Measurements from ENCODE around the gene CREBRF.

The CREBRF gene

DNA sequence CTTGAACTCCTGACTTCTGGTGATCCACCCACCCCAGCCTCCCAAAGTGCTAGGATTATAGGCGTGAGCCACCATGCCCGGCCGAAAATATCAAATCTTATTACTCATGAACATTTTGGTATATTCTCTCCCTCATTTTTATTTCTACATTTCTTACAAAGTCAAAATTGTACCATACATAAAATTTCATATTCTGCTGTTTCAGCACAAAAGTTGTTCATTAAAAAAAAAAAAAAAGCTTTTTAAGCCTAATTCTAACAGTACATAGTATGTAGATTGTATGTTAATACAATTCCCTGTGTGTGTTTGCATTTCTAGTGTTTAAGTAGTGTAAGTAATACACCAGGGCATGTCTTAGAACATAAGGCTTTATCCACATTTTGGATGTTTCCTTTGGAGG is 103.1 kb downstream of the CREBRF start:
- H3K4me1 ChIP-seq (ENCODE audit: control insufficient read depth in 2 of 2, insufficient read depth in 1 of 2, low read depth in 1 of 2, low read length in 2 of 2), result no peaks in the 10 kb centered on the region
- no peak for DNase-seq (ENCODE audit: low spot score)
- peaks cover 2% of the 10 kb centered on the region for H3K79me1 ChIP-seq (ENCODE audit: low read depth, low read length)
- no peaks in the 10 kb centered on the region for H3K27me3 ChIP-seq (ENCODE audit: control insufficient read depth in 3 of 3, insufficient read depth in 3 of 3, low read depth in 1 of 3, low read length in 3 of 3)
- no peak overlapping the region for H2BK120ac ChIP-seq (ENCODE audit: low read depth, low read length)
- no peak overlapping the region for H3K4me3 ChIP-seq (ENCODE audit: low read length in 2 of 2)
- H3K18ac ChIP-seq (ENCODE audit: low read length), result no peak overlapping the region
- no CpG with 5 or more reads among the region's 3 CpGs for WGBS, 2 donors (ENCODE audit: extremely low coverage in 2 of 2, insufficient read length in 2 of 2, insufficient replicate concordance in 1 of 2)
- no peak overlapping the region for H4K8ac ChIP-seq (ENCODE audit: low read depth, low read length)
- no peak overlapping the region for H2AK5ac ChIP-seq (ENCODE audit: low read depth, low read length)
- no peak overlapping the region for H3K9ac ChIP-seq (ENCODE audit: low read depth, low read length, poor library complexity)
- H2AFZ ChIP-seq (ENCODE audit: low read length), result no peak overlapping the region
- H3K23ac ChIP-seq (ENCODE audit: low read depth, low read length, poor library complexity), result no peak overlapping the region
- H2BK15ac ChIP-seq (ENCODE audit: low read length), result no peak overlapping the region
- no peaks in the 10 kb centered on the region for H3K9me3 ChIP-seq (replicated peaks in 1 of 2; ENCODE audit: control insufficient read depth in 2 of 2, insufficient read depth in 1 of 2, low read depth in 1 of 2, low read length in 2 of 2)
- H2BK12ac ChIP-seq (ENCODE audit: low read length), result no peak overlapping the region
- peaks cover 9 to 79% of the 10 kb centered on the region in 2 donors for H3K36me3 ChIP-seq (replicated peaks in 1 of 2; ENCODE audit: control insufficient read depth in 2 of 2, insufficient read depth in 2 of 2, low read length in 2 of 2)
- no peak overlapping the region for H3K4me2 ChIP-seq (ENCODE audit: insufficient read depth, low read length, poor library complexity, severe bottlenecking)
- H3K14ac ChIP-seq (ENCODE audit: low read length), result no peak overlapping the region
- H4K91ac ChIP-seq (ENCODE audit: low read depth, low read length, poor library complexity), result no peak overlapping the region
- H3K27ac ChIP-seq (replicated peaks; ENCODE audit: low read length), result no peak overlapping the region
- H3K4ac ChIP-seq (ENCODE audit: low read length), result no peak overlapping the region
- H2BK5ac ChIP-seq (ENCODE audit: low read length), result no peak overlapping the region

- no CpG with 5 or more reads among the region's 5 CpGs for WGBS, 2 donors (ENCODE audit: extremely low coverage in 2 of 2, insufficient read length in 2 of 2, insufficient replicate concordance in 1 of 2)
- Histone ChIP-seq H2BK5ac (ENCODE audit: low read length) (no peak overlapping the region), H2AK5ac (ENCODE audit: low read depth, low read length) (no peak overlapping the region)
Measured at GRCh38 chr5:173161148-173161547, 105.0 kb downstream of the CREBRF start.

DNA sequence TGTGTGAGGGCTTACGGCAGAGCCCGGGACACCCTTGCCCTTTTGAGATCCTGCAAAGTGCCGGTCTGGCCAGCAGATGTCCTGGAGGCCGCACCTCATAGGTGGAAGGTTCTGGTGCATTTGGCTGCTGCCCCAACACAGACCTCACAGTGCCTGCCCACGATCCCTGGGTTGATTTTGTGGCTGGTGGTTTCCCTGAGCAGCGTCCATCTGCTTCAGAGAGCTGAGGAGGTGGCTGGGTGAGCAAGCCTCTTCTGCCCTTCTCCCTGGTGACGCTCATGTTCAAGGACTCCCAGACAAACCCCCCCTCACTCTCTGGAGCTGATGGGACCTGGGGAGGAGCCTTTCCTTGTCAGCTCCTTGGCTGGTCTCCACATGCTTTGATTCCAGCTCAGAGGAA is 107.1 kb downstream of the CREBRF start:
- Histone ChIP-seq H3K27me3 (ENCODE audit: control insufficient read depth in 3 of 3, insufficient read depth in 3 of 3, low read depth in 1 of 3, low read length in 3 of 3) (no peaks in the 10 kb centered on the region), H2BK15ac (ENCODE audit: low read length) (no peak overlapping the region), H3K36me3 (replicated peaks in 1 of 2; ENCODE audit: control insufficient read depth in 2 of 2, insufficient read depth in 2 of 2, low read length in 2 of 2) (peaks cover 6 to 55% of the 10 kb centered on the region in 2 donors), H3K4ac (ENCODE audit: low read length) (no peak overlapping the region), H3K79me1 (ENCODE audit: low read depth, low read length) (peaks cover 2% of the 10 kb centered on the region), H3K9me3 (replicated peaks in 1 of 2; ENCODE audit: control insufficient read depth in 2 of 2, insufficient read depth in 1 of 2, low read depth in 1 of 2, low read length in 2 of 2) (no peaks in the 10 kb centered on the region), H2AK5ac (ENCODE audit: low read depth, low read length) (no peak overlapping the region), H4K8ac (ENCODE audit: low read depth, low read length) (no peak overlapping the region), H3K23ac (ENCODE audit: low read depth, low read length, poor library complexity) (no peak overlapping the region), H2AFZ (ENCODE audit: low read length) (no peak overlapping the region), H2BK12ac (ENCODE audit: low read length) (no peak overlapping the region), H4K91ac (ENCODE audit: low read depth, low read length, poor library complexity) (no peak overlapping the region), H3K18ac (ENCODE audit: low read length) (no peak overlapping the region), H2BK5ac (ENCODE audit: low read length) (no peak overlapping the region), H3K9ac (ENCODE audit: low read depth, low read length, poor library complexity) (no peak overlapping the region), H3K4me3 (ENCODE audit: low read length in 2 of 2) (no peak overlapping the region), H3K4me2 (ENCODE audit: insufficient read depth, low read length, poor library complexity, severe bottlenecking) (no peak overlapping the region), H3K14ac (ENCODE audit: low read length) (no peak overlapping the region), H3K27ac (replicated peaks; ENCODE audit: low read length) (no peak overlapping the region), H2BK120ac (ENCODE audit: low read depth, low read length) (no peak overlapping the region), H3K4me1 (ENCODE audit: control insufficient read depth in 2 of 2, insufficient read depth in 1 of 2, low read depth in 1 of 2, low read length in 2 of 2) (no peaks in the 10 kb centered on the region)
- WGBS, 2 donors (ENCODE audit: extremely low coverage in 2 of 2, insufficient read length in 2 of 2, insufficient replicate concordance in 1 of 2), result no CpG with 5 or more reads among the region's 7 CpGs
- no peak for DNase-seq (ENCODE audit: low spot score)

More at GRCh38 chr5:173161148-173161547, 105.0 kb downstream of the CREBRF start:
- no peak overlapping the region for H2BK12ac ChIP-seq (ENCODE audit: low read length)
- H3K14ac ChIP-seq (ENCODE audit: low read length), result no peak overlapping the region
- H3K18ac ChIP-seq (ENCODE audit: low read length), result no peak overlapping the region
- H2AFZ ChIP-seq (ENCODE audit: low read length), result no peak overlapping the region
- H3K4me3 ChIP-seq (ENCODE audit: low read length in 2 of 2), result no peak overlapping the region
- no peak overlapping the region for H2BK120ac ChIP-seq (ENCODE audit: low read depth, low read length)
- peaks cover 2% of the 10 kb centered on the region for H3K79me1 ChIP-seq (ENCODE audit: low read depth, low read length)
- H3K36me3 ChIP-seq (replicated peaks in 1 of 2; ENCODE audit: control insufficient read depth in 2 of 2, insufficient read depth in 2 of 2, low read length in 2 of 2), result peaks cover 6 to 67% of the 10 kb centered on the region in 2 donors
- H3K4ac ChIP-seq (ENCODE audit: low read length), result no peak overlapping the region
- H3K4me2 ChIP-seq (ENCODE audit: insufficient read depth, low read length, poor library complexity, severe bottlenecking), result no peak overlapping the region
- H3K9me3 ChIP-seq (replicated peaks in 1 of 2; ENCODE audit: control insufficient read depth in 2 of 2, insufficient read depth in 1 of 2, low read depth in 1 of 2, low read length in 2 of 2), result no peaks in the 10 kb centered on the region
- no peak overlapping the region for H3K9ac ChIP-seq (ENCODE audit: low read depth, low read length, poor library complexity)
- H3K27me3 ChIP-seq (ENCODE audit: control insufficient read depth in 3 of 3, insufficient read depth in 3 of 3, low read depth in 1 of 3, low read length in 3 of 3), result no peaks in the 10 kb centered on the region
- no peak for DNase-seq (ENCODE audit: low spot score)
- H3K27ac ChIP-seq (replicated peaks; ENCODE audit: low read length), result no peak overlapping the region
- H2BK15ac ChIP-seq (ENCODE audit: low read length), result no peak overlapping the region
- no peak overlapping the region for H4K8ac ChIP-seq (ENCODE audit: low read depth, low read length)
- H4K91ac ChIP-seq (ENCODE audit: low read depth, low read length, poor library complexity), result no peak overlapping the region
- no peaks in the 10 kb centered on the region for H3K4me1 ChIP-seq (ENCODE audit: control insufficient read depth in 2 of 2, insufficient read depth in 1 of 2, low read depth in 1 of 2, low read length in 2 of 2)
- H3K23ac ChIP-seq (ENCODE audit: low read depth, low read length, poor library complexity), result no peak overlapping the region

- H2AK5ac ChIP-seq (ENCODE audit: low read depth, low read length), result no peak overlapping the region
- H3K4me1 ChIP-seq (ENCODE audit: control insufficient read depth in 2 of 2, insufficient read depth in 1 of 2, low read depth in 1 of 2, low read length in 2 of 2), result no peaks in the 10 kb centered on the region
- H3K9me3 ChIP-seq (replicated peaks in 1 of 2; ENCODE audit: control insufficient read depth in 2 of 2, insufficient read depth in 1 of 2, low read depth in 1 of 2, low read length in 2 of 2), result no peaks in the 10 kb centered on the region
- no peak for DNase-seq (ENCODE audit: low spot score)
- no peak overlapping the region for H2BK12ac ChIP-seq (ENCODE audit: low read length)
- H4K91ac ChIP-seq (ENCODE audit: low read depth, low read length, poor library complexity), result no peak overlapping the region
- H4K8ac ChIP-seq (ENCODE audit: low read depth, low read length), result no peak overlapping the region
- H2AFZ ChIP-seq (ENCODE audit: low read length), result no peak overlapping the region
- H3K23ac ChIP-seq (ENCODE audit: low read depth, low read length, poor library complexity), result no peak overlapping the region
- no peak overlapping the region for H3K18ac ChIP-seq (ENCODE audit: low read length)
- H3K9ac ChIP-seq (ENCODE audit: low read depth, low read length, poor library complexity), result no peak overlapping the region
- WGBS, 2 donors (ENCODE audit: extremely low coverage in 2 of 2, insufficient read length in 2 of 2, insufficient replicate concordance in 1 of 2), result no CpG with 5 or more reads among the region's 2 CpGs
- no peak overlapping the region for H2BK5ac ChIP-seq (ENCODE audit: low read length)
- H3K4me3 ChIP-seq (ENCODE audit: low read length in 2 of 2), result no peak overlapping the region
- no peak overlapping the region for H3K27ac ChIP-seq (replicated peaks; ENCODE audit: low read length)
- peaks cover 2% of the 10 kb centered on the region for H3K79me1 ChIP-seq (ENCODE audit: low read depth, low read length)
- no peaks in the 10 kb centered on the region for H3K27me3 ChIP-seq (ENCODE audit: control insufficient read depth in 3 of 3, insufficient read depth in 3 of 3, low read depth in 1 of 3, low read length in 3 of 3)
- H3K4ac ChIP-seq (ENCODE audit: low read length), result no peak overlapping the region
- H2BK15ac ChIP-seq (ENCODE audit: low read length), result no peak overlapping the region
- H2BK120ac ChIP-seq (ENCODE audit: low read depth, low read length), result no peak overlapping the region
- H3K36me3 ChIP-seq (replicated peaks in 1 of 2; ENCODE audit: control insufficient read depth in 2 of 2, insufficient read depth in 2 of 2, low read length in 2 of 2), result peaks cover 2 to 39% of the 10 kb centered on the region in 2 donors
- no peak overlapping the region for H3K14ac ChIP-seq (ENCODE audit: low read length)
- no peak overlapping the region for H3K4me2 ChIP-seq (ENCODE audit: insufficient read depth, low read length, poor library complexity, severe bottlenecking)
Measured at GRCh38 chr5:173165177-173166016, 109.2 kb downstream of the CREBRF start.
